Activated B cell treated with CpG ODN at 0.5 μM for 24 hours (primary cell): ENCODE measurements around the gene WFDC6. TPM values are rescaled to one million over a fixed set of nuclear protein-coding genes. Genes with fewer than 3 reads are reported as not detected.

Experiments used
- ATAC-seq: fragments of 200-7000 bp; cut with Tn5 transposase; one replicate; pipeline ENCODE4 v1.10.0; 2021; ENCODE audit warnings: low read depth, mild to moderate bottlenecking, moderate library complexity
- CTCF ChIA-PET: fragments of 350-600 bp; sonication (Branson Sonifier 250); formaldehyde crosslinking; loops from one replicate; lab custom pipeline; 2021; ENCODE audit warnings: antibody characterized with exemption; lab: Charles Lee
- POLR2A ChIA-PET: fragments of 350-600 bp; sonication (Branson Sonifier 250); formaldehyde crosslinking; loops from one replicate; lab custom pipeline; 2021; ENCODE audit warnings: antibody characterized with exemption; lab: Charles Lee
- DNase-seq: peaks from one replicate; pipeline ENCODE4 v3.0.0; 2022
- H3K27ac Mint-ChIP-seq: one replicate; pipeline ENCODE4 v1.8.0; 2020; ENCODE audit warnings: mixed read lengths
- H3K27me3 Mint-ChIP-seq: one replicate; pipeline ENCODE4 v1.8.0; 2021; ENCODE audit warnings: mixed read lengths
- H3K36me3 Mint-ChIP-seq: one replicate; pipeline ENCODE4 v1.8.0; 2021; ENCODE audit warnings: low read depth, mixed read lengths
- H3K4me1 Mint-ChIP-seq: one replicate; pipeline ENCODE4 v1.8.0; 2021; ENCODE audit warnings: mixed read lengths
- H3K4me3 Mint-ChIP-seq: one replicate; pipeline ENCODE4 v1.8.0; 2020; ENCODE audit warnings: mild to moderate bottlenecking, mixed read lengths
- H3K9me3 Mint-ChIP-seq: one replicate; pipeline ENCODE4 v1.8.0; 2020; ENCODE audit warnings: mixed read lengths
- CTCF ChIP-seq: fragments of 200-600 bp; IDR thresholded peaks from one replicate; pipeline ENCODE4 v1.8.0; 2022; ENCODE audit warnings: antibody characterized with exemption, mild to moderate bottlenecking
- intact Hi-C: fragments of 100-400 bp; cut with micrococcal nuclease; formaldehyde crosslinking; loops from one replicate; pipeline ENCODE4 v1.15.1; 2024
- total RNA-seq: library from RNA; stranded (reverse); gene quantifications from 2 replicates; pipeline ENCODE4 v1.2.3, GENCODE V29; 2022

WFDC6 gene
- total RNA-seq, 1 donor from 2014 or later: not detected

- TF ChIP-seq CTCF: no peak
- H3K9me3 Mint-ChIP-seq: peaks cover 2% of the 10 kb centered on the region
- intact Hi-C loops: no loop called here
- ATAC-seq (no peak), DNase-seq (no peak)
- no peaks in the 10 kb centered on the region for H3K4me1 Mint-ChIP-seq
- POLR2A ChIA-PET: no interaction called here
- no peak overlapping the region for H3K4me3 Mint-ChIP-seq
- H3K36me3 Mint-ChIP-seq: no peaks in the 10 kb centered on the region
- peaks cover 20% of the 10 kb centered on the region for H3K27me3 Mint-ChIP-seq
- H3K27ac Mint-ChIP-seq: no peak overlapping the region
- CTCF ChIA-PET: no interaction called here
These were observed 21.0 kb downstream of the WFDC6 start for GRCh38 chr20:45518282-45518681.

GRCh38 chr20:45515147-45515913 is 24.0 kb downstream of the WFDC6 start, which contains the start of gene SPINT3:
TSS of gene SPINT3 (minus strand) at chr20:45515622. CDS start at chr20:45515608, 14 bp downstream.
- TF ChIP-seq CTCF: no peak
- H3K4me3 Mint-ChIP-seq: no peak within 1 kb of the TSS
- ATAC-seq (no peak), DNase-seq (no peak)
- peaks cover 12% of the 10 kb centered on the region for H3K27me3 Mint-ChIP-seq
- POLR2A ChIA-PET: no interaction called here
- H3K36me3 Mint-ChIP-seq: no peaks in the 10 kb centered on the region
- no peaks in the 10 kb centered on the region for H3K4me1 Mint-ChIP-seq
- CTCF ChIA-PET: no interaction called here
- H3K27ac Mint-ChIP-seq: no peak within 1 kb of the TSS
- intact Hi-C loops: no loop called here
- H3K9me3 Mint-ChIP-seq: peaks cover under 1% of the 10 kb centered on the region

GRCh38 chr20:45510242-45510862 is 28.9 kb downstream of the WFDC6 start:
- H3K27ac Mint-ChIP-seq: no peak overlapping the region
- peaks cover 19% of the 10 kb centered on the region for H3K27me3 Mint-ChIP-seq
- ChIA-PET POLR2A (no interaction called here), CTCF (no interaction called here)
- peaks cover 12% of the 10 kb centered on the region for H3K4me1 Mint-ChIP-seq
- H3K36me3 Mint-ChIP-seq: no peaks in the 10 kb centered on the region
- TF ChIP-seq CTCF: no peak
- intact Hi-C loops: no loop called here
- H3K9me3 Mint-ChIP-seq: no peaks in the 10 kb centered on the region
- DNase-seq (no peak), ATAC-seq (no peak)
- H3K4me3 Mint-ChIP-seq: no peak overlapping the region

GRCh38 chr20:45509091-45509490 is 30.2 kb downstream of the WFDC6 start:
- DNase-seq (no peak), ATAC-seq (no peak)
- ChIA-PET POLR2A (no interaction called here), CTCF (no interaction called here)
- Mint-ChIP-seq H3K36me3 (no peaks in the 10 kb centered on the region), H3K4me1 (peaks cover 12% of the 10 kb centered on the region), H3K9me3 (no peaks in the 10 kb centered on the region), H3K27me3 (peaks cover 23% of the 10 kb centered on the region), H3K4me3 (no peak overlapping the region), H3K27ac (no peak overlapping the region)
- TF ChIP-seq CTCF: no peak
- intact Hi-C loops: no loop called here

GRCh38 chr20:45508068-45508886 is 31.0 kb downstream of the WFDC6 start:
- Mint-ChIP-seq H3K4me3 (no peak overlapping the region), H3K9me3 (no peaks in the 10 kb centered on the region), H3K27ac (no peak overlapping the region), H3K27me3 (peaks cover 26% of the 10 kb centered on the region), H3K4me1 (peaks cover 12% of the 10 kb centered on the region), H3K36me3 (no peaks in the 10 kb centered on the region)
- DNase-seq (no peak), ATAC-seq (no peak)
- ChIA-PET POLR2A (no interaction called here), CTCF (no interaction called here)
- intact Hi-C loops: no loop called here
- no peak for TF ChIP-seq CTCF
